Endodermal cell (in vitro differentiated cells): Measurements from ENCODE around the gene MEX3D. TPM values are rescaled to one million over a fixed set of nuclear protein-coding genes. Genes with fewer than 3 reads are reported as not detected.

Experiments used
- DNase-seq: peaks from one replicate; pipeline ENCODE4 v3.0.0-alpha.2; 2017
- H3K27ac ChIP-seq: 2 replicates; pipeline ENCODE4 v1.5.1; 2013; ENCODE audit warnings: mild to moderate bottlenecking, low read depth, low read length, moderate library complexity
- H3K27me3 ChIP-seq: 2 replicates; pipeline ENCODE4 v1.6.1; 2013; ENCODE audit warnings: mild to moderate bottlenecking, low read length, moderate library complexity; ENCODE audit not compliant: insufficient read depth, control insufficient read depth, poor library complexity, severe bottlenecking
- H3K36me3 ChIP-seq: 2 replicates; pipeline ENCODE4 v1.7.0; 2013; ENCODE audit warnings: mild to moderate bottlenecking, low read length, moderate library complexity; ENCODE audit not compliant: control insufficient read depth, insufficient read depth
- H3K4me1 ChIP-seq: one replicate; pipeline ENCODE4 v1.7.0; 2013; ENCODE audit warnings: low read length; ENCODE audit not compliant: control insufficient read depth, insufficient read depth
- H3K4me3 ChIP-seq: 2 replicates; pipeline ENCODE4 v1.5.1; 2013; ENCODE audit warnings: mild to moderate bottlenecking, low read length, moderate library complexity
- H3K9ac ChIP-seq: 2 replicates; pipeline ENCODE4 v1.6.1; 2013; ENCODE audit warnings: mild to moderate bottlenecking, low read length, moderate library complexity; ENCODE audit not compliant: poor library complexity, severe bottlenecking; ENCODE audit errors: extremely low read depth
- H3K9me3 ChIP-seq: 2 replicates; pipeline ENCODE4 v1.6.1; 2013; ENCODE audit warnings: mild to moderate bottlenecking, low read length, moderate library complexity; ENCODE audit not compliant: control insufficient read depth
- H3K27ac Mint-ChIP-seq: 2 replicates; pipeline ENCODE4 v1.8.0; 2020; ENCODE audit warnings: mixed read lengths
- H3K27me3 Mint-ChIP-seq: 2 replicates; pipeline ENCODE4 v1.8.0; 2021; ENCODE audit warnings: mild to moderate bottlenecking, mixed read lengths; ENCODE audit not compliant: insufficient read depth
- H3K36me3 Mint-ChIP-seq: 2 replicates; pipeline ENCODE4 v1.8.0; 2020; ENCODE audit warnings: low read depth, mixed read lengths
- H3K4me1 Mint-ChIP-seq: 2 replicates; pipeline ENCODE4 v1.8.0; 2020; ENCODE audit warnings: mixed read lengths
- H3K4me3 Mint-ChIP-seq: 2 replicates; pipeline ENCODE4 v1.8.0; 2020; ENCODE audit warnings: mild to moderate bottlenecking, moderate library complexity, mixed read lengths
- H3K9me3 Mint-ChIP-seq: 2 replicates; pipeline ENCODE4 v1.8.0; 2020; ENCODE audit warnings: mild to moderate bottlenecking, mixed read lengths
- WGBS, 2 experiments: methylation state at CpG; one replicate each; pipeline versions ENCODE4 v1.1.5 to v1.1.7; 2013; ENCODE audit warnings: missing lambda C conversion rate in 2 of 2, mixed read lengths in 1 of 2; ENCODE audit not compliant: insufficient coverage in 1 of 2, insufficient read length in 1 of 2; 5-methylcytosine and 5-hydroxymethylcytosine counted together
- total RNA-seq, 2 donors: library from RNA; stranded (reverse); fragmentation: NEBNext Ultra II Directional in 1 of 2; extraction: Animal tissue kit (Norgen Biotek cat#: 25700) in 1 of 2; gene quantifications; 2 replicates in 1 of 2; 3 replicates in 1 of 2; pipeline ENCODE4 v1.2.1, GENCODE V29; 2021
- TF ChIP-seq, protein P1 (sequence below): fragments of 200-600 bp; sonication (generic); conservative IDR thresholded peaks from 2 replicates; pipeline ENCODE4 v1.5.0; 2021; ENCODE audit warnings: antibody characterized with exemption, mild to moderate bottlenecking

MEX3D gene
- total RNA-seq, 2 donors from 2014 or later = 94.1 to 103 TPM

DNA sequence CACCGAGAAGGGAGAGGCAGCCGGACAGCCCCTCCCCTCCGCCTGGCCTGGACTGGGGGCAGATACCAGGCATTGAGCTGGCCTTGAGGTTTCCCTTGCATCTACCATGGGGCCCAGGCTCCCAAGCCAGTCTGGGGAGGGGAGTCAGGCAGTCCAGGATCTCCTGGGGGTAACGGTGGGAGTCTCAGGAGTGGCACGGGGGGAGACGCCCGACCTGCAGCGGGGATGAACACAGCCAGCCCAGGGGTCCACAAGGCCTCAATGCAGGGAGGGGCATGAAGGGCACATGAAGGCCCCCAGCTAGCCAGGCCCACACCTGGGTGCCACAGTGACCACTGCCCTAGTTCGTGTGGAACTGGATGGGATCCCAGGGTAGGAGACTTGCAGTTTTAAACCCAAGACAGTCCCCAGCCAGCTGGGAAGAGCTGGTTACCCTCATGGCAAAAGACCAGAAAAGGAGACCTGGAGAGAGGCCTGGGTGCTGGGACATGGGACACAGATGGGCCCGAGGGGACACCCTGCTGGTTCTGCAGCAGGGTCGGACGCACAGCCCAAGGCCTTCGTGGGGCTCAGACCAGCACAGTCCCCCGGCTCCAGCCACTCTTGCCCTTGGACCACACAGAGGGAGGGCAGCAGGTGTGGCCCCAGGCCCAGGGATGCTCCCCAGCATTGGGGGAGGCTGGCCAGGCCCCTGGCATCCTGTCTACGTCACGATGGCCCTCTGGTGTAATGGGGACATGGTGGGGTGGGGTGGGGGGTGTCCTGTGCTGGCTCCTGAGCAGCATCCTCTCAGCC lies 41.8 kb upstream of the MEX3D start:
- Histone ChIP-seq H3K9me3 (no peaks in the 10 kb centered on the region), H3K4me3 (no peak overlapping the region), H3K9ac (no peak overlapping the region), H3K27ac (no peak overlapping the region), H3K27me3 (no peaks in the 10 kb centered on the region), H3K4me1 (peaks cover 5% of the 10 kb centered on the region), H3K36me3 (peaks cover 33% of the 10 kb centered on the region)
- no peak overlapping the region for H3K27ac Mint-ChIP-seq
- H3K27me3 Mint-ChIP-seq = no peaks in the 10 kb centered on the region
- H3K4me3 Mint-ChIP-seq = no peak overlapping the region
- H3K36me3 Mint-ChIP-seq = peaks cover 42% of the 10 kb centered on the region
- WGBS, 2 experiments = 93 to 97% methylated on average over 5 to 16 of the region's 16 CpGs
- TF ChIP-seq, protein P1, sequence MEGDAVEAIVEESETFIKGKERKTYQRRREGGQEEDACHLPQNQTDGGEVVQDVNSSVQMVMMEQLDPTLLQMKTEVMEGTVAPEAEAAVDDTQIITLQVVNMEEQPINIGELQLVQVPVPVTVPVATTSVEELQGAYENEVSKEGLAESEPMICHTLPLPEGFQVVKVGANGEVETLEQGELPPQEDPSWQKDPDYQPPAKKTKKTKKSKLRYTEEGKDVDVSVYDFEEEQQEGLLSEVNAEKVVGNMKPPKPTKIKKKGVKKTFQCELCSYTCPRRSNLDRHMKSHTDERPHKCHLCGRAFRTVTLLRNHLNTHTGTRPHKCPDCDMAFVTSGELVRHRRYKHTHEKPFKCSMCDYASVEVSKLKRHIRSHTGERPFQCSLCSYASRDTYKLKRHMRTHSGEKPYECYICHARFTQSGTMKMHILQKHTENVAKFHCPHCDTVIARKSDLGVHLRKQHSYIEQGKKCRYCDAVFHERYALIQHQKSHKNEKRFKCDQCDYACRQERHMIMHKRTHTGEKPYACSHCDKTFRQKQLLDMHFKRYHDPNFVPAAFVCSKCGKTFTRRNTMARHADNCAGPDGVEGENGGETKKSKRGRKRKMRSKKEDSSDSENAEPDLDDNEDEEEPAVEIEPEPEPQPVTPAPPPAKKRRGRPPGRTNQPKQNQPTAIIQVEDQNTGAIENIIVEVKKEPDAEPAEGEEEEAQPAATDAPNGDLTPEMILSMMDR = no peak
- peaks cover 4% of the 10 kb centered on the region for H3K4me1 Mint-ChIP-seq
- no peaks in the 10 kb centered on the region for H3K9me3 Mint-ChIP-seq
- no peak for DNase-seq

DNA sequence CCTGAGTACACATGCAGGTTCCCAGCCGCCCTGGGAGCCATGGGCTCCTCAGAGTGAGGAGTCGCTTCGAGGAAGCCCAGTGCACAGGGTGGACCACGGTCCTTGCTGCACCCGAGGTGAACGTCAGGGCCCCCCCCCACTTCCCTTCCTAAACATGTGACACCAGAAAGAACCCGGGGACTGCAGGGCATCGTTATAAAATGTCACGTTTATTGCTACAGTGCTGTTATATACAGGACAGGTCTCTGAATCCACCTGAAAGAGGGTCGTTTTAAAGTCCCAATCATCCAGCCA lies 40.9 kb upstream of the MEX3D start:
- no peak overlapping the region for H3K9ac ChIP-seq
- H3K27me3 Mint-ChIP-seq = no peaks in the 10 kb centered on the region
- no peaks in the 10 kb centered on the region for H3K9me3 ChIP-seq
- DNase-seq = no peak
- H3K27me3 ChIP-seq = no peaks in the 10 kb centered on the region
- H3K4me3 ChIP-seq = no peak overlapping the region
- H3K27ac ChIP-seq = no peak overlapping the region
- H3K4me1 Mint-ChIP-seq = peaks cover 4% of the 10 kb centered on the region
- WGBS, 2 experiments = 90 to 91% methylated on average over 10 of the region's 10 CpGs
- peaks cover 5% of the 10 kb centered on the region for H3K4me1 ChIP-seq
- H3K36me3 ChIP-seq = peaks cover 27% of the 10 kb centered on the region
- H3K4me3 Mint-ChIP-seq = no peak overlapping the region
- TF ChIP-seq, protein P1 = no peak
- H3K36me3 Mint-ChIP-seq = peaks cover 36% of the 10 kb centered on the region
- no peak overlapping the region for H3K27ac Mint-ChIP-seq
- H3K9me3 Mint-ChIP-seq = no peaks in the 10 kb centered on the region

DNA sequence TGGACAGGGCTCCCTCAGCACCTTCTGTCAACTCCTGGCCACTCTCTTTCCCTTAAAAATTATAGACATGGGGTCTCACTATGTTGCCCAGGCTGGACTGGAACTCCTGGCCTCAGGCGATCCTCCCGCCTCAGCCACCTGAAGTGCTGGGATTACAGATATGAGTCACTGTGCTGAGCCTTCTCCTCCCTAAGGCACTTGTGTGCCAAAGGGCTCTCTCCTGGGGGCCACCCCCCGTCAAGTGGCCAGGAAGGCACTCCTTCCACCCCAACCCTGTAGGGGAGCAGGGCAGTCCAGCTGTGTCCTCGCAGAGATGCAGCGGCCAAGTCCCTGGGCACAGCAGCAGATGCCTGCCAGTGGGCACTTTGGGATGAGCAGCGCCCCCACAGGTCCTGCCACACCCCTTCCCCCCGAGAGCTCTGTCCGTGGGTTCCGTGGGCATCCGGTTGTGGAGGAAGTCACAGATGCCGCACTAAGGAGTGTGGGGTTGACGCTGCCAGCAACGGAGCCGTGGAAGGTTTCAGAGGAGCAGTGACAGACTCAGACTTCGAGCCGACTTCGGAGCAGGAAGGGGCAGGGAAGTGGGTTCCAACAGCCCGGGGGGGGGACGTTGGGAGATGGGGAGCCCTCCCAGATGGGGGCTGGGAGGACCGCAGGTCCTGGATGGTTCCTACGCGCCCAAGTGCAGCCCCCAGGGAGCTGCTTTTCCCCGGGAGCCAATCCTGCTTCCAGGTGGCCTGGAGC lies 40.4 kb upstream of the MEX3D start:
- H3K4me1 ChIP-seq = peaks cover 5% of the 10 kb centered on the region
- Mint-ChIP-seq H3K36me3 (peaks cover 32% of the 10 kb centered on the region), H3K4me3 (no peak overlapping the region), H3K4me1 (peaks cover 4% of the 10 kb centered on the region), H3K27me3 (no peaks in the 10 kb centered on the region), H3K27ac (no peak overlapping the region), H3K9me3 (no peaks in the 10 kb centered on the region)
- no peak overlapping the region for H3K9ac ChIP-seq
- no peak for DNase-seq
- H3K27me3 ChIP-seq = no peaks in the 10 kb centered on the region
- H3K4me3 ChIP-seq = no peak overlapping the region
- no peak overlapping the region for H3K27ac ChIP-seq
- no peaks in the 10 kb centered on the region for H3K9me3 ChIP-seq
- peaks cover 21% of the 10 kb centered on the region for H3K36me3 ChIP-seq
- WGBS, 2 experiments = 92 to 97% methylated on average over 9 to 23 of the region's 23 CpGs
- TF ChIP-seq, protein P1 = no peak
